ENCODE measurements around the gene TCF7L2. TPM values are rescaled to one million over a fixed set of nuclear protein-coding genes. Genes with fewer than 3 reads are reported as not detected.

Gene TCF7L2
- polyA plus RNA-seq, 3 donors, result 2.1 to 23.5 (median 6.1) TPM

GRCh38 chr10:113041841-113042750 lies 92.0 kb downstream of the TCF7L2 start:
- Histone ChIP-seq H3K9ac (ENCODE audit: insufficient read depth, low read length, poor library complexity, severe bottlenecking) (no peak overlapping the region), H3K27ac (ENCODE audit: low read depth in 1 of 2, low read length in 2 of 2) (no peak overlapping the region), H3K27me3 (ENCODE audit: control insufficient read depth in 2 of 2, insufficient read depth in 2 of 2, low read length in 2 of 2) (no peaks in the 10 kb centered on the region), H3K9me3 (replicated peaks in 1 of 2; ENCODE audit: control insufficient read depth in 1 of 2, insufficient read depth in 1 of 2, low read length in 2 of 2) (no peaks in the 10 kb centered on the region), H2AFZ (ENCODE audit: insufficient read depth, low read depth, low read length, poor library complexity, severe bottlenecking) (no peak overlapping the region), H3K4me3 (replicated peaks in 1 of 3; ENCODE audit: low read depth in 2 of 3, low read length in 3 of 3) (no peak overlapping the region), H4K20me1 (ENCODE audit: insufficient read depth, low read length) (peaks cover 92% of the 10 kb centered on the region), H3K4me2 (replicated peaks; ENCODE audit: extremely low read depth, low read length, poor library complexity, severe bottlenecking) (no peak overlapping the region), H3K4me1 (ENCODE audit: control insufficient read depth in 1 of 2, insufficient read depth in 2 of 2, low read length in 2 of 2) (peaks cover 2 to 23% of the 10 kb centered on the region in 2 donors), H3K36me3 (replicated peaks in 1 of 2; ENCODE audit: control insufficient read depth in 1 of 2, insufficient read depth in 2 of 2, low read length in 2 of 2) (peaks cover 0 to 30% of the 10 kb centered on the region in 2 donors), H3K79me2 (ENCODE audit: insufficient read depth, low read length) (no peaks in the 10 kb centered on the region)
- intact Hi-C loops (cut with micrococcal nuclease), result no loop called here
- H3K27me3 Mint-ChIP-seq (ENCODE audit: low read depth in 3 of 3), result peaks cover 0 to 3% (median 2%) of the 10 kb centered on the region in 3 donors
- peaks cover 36 to 44% of the 10 kb centered on the region in 2 donors for H3K36me3 Mint-ChIP-seq
- peaks cover 35% of the 10 kb centered on the region for H3K4me1 Mint-ChIP-seq
- no peak for TF ChIP-seq CTCF (IDR thresholded peaks at IDR 0.05)
- H3K4me3 Mint-ChIP-seq, result no peak overlapping the region
- peaks cover 0 to 2% (median 0%) of the 10 kb centered on the region in 7 donors for H3K9me3 Mint-ChIP-seq
- DNase-seq, result peak in 1 of 3 donors; percentile 41
- WGBS (ENCODE audit: insufficient coverage), result 100% methylated on average over 1 of the region's 5 CpGs
- no peak overlapping the region for H3K27ac Mint-ChIP-seq

GRCh38 chr10:113042868-113043267 lies 92.8 kb downstream of the TCF7L2 start:
- no peak for DNase-seq
- Mint-ChIP-seq H3K36me3 (peaks cover 34 to 42% of the 10 kb centered on the region in 2 donors), H3K4me1 (peaks cover 35% of the 10 kb centered on the region), H3K27me3 (ENCODE audit: low read depth in 3 of 3) (peaks cover 0 to 3% (median 2%) of the 10 kb centered on the region in 3 donors), H3K27ac (no peak overlapping the region), H3K9me3 (peaks cover 0 to 2% (median 0%) of the 10 kb centered on the region in 7 donors), H3K4me3 (no peak overlapping the region)
- intact Hi-C loops (cut with micrococcal nuclease), result no loop called here
- Histone ChIP-seq H3K4me2 (replicated peaks; ENCODE audit: extremely low read depth, low read length, poor library complexity, severe bottlenecking) (no peak overlapping the region), H3K9ac (ENCODE audit: insufficient read depth, low read length, poor library complexity, severe bottlenecking) (no peak overlapping the region), H4K20me1 (ENCODE audit: insufficient read depth, low read length) (peaks cover 92% of the 10 kb centered on the region), H3K4me3 (replicated peaks in 1 of 3; ENCODE audit: low read depth in 2 of 3, low read length in 3 of 3) (no peak overlapping the region), H2AFZ (ENCODE audit: insufficient read depth, low read depth, low read length, poor library complexity, severe bottlenecking) (no peak overlapping the region), H3K36me3 (replicated peaks in 1 of 2; ENCODE audit: control insufficient read depth in 1 of 2, insufficient read depth in 2 of 2, low read length in 2 of 2) (peaks cover 0 to 30% of the 10 kb centered on the region in 2 donors), H3K9me3 (replicated peaks in 1 of 2; ENCODE audit: control insufficient read depth in 1 of 2, insufficient read depth in 1 of 2, low read length in 2 of 2) (no peaks in the 10 kb centered on the region), H3K27me3 (ENCODE audit: control insufficient read depth in 2 of 2, insufficient read depth in 2 of 2, low read length in 2 of 2) (no peaks in the 10 kb centered on the region), H3K79me2 (ENCODE audit: insufficient read depth, low read length) (no peaks in the 10 kb centered on the region), H3K27ac (ENCODE audit: low read depth in 1 of 2, low read length in 2 of 2) (no peak overlapping the region), H3K4me1 (ENCODE audit: control insufficient read depth in 1 of 2, insufficient read depth in 2 of 2, low read length in 2 of 2) (peaks cover 2 to 23% of the 10 kb centered on the region in 2 donors)
- WGBS (ENCODE audit: insufficient coverage), result 100% methylated on average over 3 of the region's 7 CpGs
- TF ChIP-seq CTCF (IDR thresholded peaks at IDR 0.05), result no peak
